HG03280 (cell line): ENCODE results near the gene EFHD1.
"Not testable (repeated sequence)": the region's sequence is repeated elsewhere in the genome, so short reads cannot be mapped to it uniquely, and the experiment has no call there.

Experiments used
- ATAC-seq: cut with Tn5 transposase; IDR thresholded peaks from one replicate; pipeline ENCODE4 v1.9.1; 2021; ENCODE audit warnings: mild to moderate bottlenecking, moderate library complexity; ENCODE audit not compliant: unreplicated experiment

EFHD1 gene

DNA sequence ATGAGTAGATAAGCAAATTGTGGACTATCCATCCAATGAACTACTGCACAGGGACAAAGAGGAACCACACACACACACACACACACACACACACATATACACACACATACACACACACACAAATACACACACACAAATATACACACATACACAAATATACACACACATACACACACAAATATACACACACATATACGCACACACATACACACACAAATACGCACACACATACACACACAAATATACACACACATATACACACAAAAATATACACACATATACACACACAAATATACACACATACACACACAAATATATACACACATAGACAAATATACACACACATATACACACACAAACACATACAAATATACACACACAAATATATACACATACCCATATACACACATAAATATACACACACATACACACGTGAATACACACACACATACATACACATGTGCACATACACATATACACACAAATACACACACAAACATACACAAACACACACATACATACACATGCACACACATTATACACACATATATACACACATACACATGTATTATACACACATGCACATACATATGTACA lies 19.8 kb upstream of the EFHD1 start:
- no peak for ATAC-seq

GRCh38 chr2:232615339-232615738 lies 18.1 kb upstream of the EFHD1 start:
- ATAC-seq: no peak

GRCh38 chr2:232621186-232621585 lies 12.2 kb upstream of the EFHD1 start:
- ATAC-seq: no peak

- ATAC-seq: no peak
Observed at GRCh38 chr2:232622563-232622962, 10.8 kb upstream of the EFHD1 start.

DNA sequence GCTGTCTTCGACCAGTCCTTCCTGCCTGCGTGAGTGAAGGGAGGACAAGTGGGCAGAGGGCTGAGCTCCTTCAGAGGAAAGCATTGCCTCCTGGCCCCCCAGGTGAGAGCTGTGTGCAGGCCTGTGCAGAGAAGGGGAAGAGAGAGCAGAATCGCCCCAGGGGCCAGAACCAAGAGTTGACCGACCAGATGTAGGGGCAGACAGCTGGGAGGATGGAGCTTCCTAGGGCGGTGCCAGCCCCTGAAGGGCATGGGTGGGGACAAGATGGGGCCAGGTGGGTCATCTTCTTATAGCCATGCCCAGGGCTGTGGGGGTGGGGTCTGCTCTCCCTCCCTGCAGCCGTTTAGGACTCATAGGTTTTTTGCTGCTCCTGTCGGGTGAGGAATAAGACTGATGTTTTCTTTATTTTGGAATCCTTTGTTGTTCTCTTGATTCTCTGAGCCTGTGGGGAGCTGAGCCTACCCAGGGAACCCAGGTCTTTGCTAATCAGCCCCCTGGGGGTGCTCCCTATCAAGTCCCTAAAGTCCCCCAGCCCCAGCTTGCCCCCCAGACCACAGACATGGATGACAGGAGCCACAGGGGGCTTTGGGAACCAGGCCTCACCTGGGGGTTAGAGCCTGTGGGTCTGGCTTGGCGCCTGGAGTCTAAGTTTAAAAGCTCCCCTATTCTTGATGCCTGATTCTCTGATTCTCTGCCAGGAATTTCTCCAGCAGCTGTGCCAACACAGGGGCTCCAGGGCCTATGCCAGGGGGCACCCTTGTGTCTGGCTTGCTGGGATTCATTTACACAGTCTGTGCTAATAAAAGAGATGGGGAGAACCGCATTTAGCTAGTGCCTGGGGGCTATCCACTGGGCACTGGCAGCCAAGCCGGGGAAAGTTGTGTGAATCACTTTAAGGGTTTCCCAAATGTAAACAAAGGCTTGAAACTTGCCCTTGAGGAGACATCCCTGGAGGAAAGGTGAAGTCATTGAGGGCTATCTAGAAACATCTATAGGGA lies 9.3 kb upstream of the EFHD1 start:
- no peak for ATAC-seq

- no peak for ATAC-seq
Observed at GRCh38 chr2:232626584-232626983, 6.8 kb upstream of the EFHD1 start.

DNA sequence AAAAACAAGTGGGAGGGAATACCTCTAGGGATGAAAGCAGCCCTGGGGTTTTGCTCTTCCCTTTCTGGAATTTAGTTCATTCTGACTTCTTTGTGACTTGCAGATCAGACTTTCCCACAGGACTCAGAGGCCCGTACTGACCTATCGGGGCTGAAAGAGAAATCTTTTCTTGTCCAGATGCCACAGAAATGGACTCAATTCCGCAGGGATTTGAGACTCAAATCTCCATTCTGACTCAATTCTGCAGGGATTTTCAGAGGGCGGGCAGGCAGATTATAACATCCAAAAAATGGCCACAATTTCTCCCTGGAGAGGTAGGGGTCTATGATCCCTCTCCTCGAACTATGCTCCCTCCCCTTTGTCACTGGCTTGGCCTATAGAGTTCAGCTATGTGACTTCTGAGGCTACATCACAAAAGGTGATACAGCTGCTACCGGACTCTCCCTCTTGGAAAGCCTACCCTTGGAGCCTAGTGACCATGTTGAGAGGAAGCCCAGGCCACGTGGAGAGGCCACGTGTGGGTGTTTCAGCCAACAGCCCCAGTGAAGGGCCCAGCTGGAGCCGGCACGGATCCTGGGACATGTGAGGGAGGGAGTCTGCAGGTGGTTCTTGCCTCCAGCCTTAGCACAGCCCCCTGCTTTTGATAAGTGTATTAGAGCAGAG lies 4.8 kb upstream of the EFHD1 start:
- ATAC-seq: no peak

GRCh38 chr2:232629129-232629475 lies 4.3 kb upstream of the EFHD1 start:
- no peak for ATAC-seq

- no peak for ATAC-seq
Observed at GRCh38 chr2:232632229-232632903, 1.0 kb upstream of the EFHD1 start.

DNA sequence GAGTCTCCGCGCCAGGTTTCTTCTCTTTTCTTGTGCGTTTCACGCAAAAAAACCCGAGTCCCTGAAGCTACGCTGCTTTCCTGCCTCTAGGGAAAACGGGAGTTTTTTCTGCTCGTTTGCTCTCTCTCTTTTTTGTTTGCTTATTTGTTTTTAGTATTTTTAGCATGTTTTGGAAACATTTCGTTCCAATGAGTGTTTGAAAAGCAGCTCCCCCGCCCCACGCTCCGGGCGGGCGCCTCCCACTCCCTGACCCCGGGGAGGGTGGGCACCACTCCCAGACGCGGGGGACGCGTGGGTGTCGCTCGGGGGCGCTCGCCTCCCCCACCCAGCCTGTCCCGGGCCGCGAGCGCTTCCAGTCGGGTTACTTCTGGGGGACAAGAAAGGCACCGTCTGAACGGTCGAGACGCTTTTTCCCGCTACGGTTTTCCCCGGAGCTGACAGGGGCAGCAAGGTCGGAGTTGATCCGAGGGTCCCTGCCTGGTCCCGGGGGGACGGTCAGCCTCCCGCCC lies 446 bp upstream of the EFHD1 start:
- ATAC-seq: no peak

- no peak for ATAC-seq
Observed at GRCh38 chr2:232634206-232635150, 1.1 kb downstream of the EFHD1 start.

- ATAC-seq: not testable (repeated sequence)
Observed at GRCh38 chr2:232635376-232635775, 2.0 kb downstream of the EFHD1 start.

- ATAC-seq: no peak
Observed at GRCh38 chr2:232635820-232636219, 2.4 kb downstream of the EFHD1 start.

DNA sequence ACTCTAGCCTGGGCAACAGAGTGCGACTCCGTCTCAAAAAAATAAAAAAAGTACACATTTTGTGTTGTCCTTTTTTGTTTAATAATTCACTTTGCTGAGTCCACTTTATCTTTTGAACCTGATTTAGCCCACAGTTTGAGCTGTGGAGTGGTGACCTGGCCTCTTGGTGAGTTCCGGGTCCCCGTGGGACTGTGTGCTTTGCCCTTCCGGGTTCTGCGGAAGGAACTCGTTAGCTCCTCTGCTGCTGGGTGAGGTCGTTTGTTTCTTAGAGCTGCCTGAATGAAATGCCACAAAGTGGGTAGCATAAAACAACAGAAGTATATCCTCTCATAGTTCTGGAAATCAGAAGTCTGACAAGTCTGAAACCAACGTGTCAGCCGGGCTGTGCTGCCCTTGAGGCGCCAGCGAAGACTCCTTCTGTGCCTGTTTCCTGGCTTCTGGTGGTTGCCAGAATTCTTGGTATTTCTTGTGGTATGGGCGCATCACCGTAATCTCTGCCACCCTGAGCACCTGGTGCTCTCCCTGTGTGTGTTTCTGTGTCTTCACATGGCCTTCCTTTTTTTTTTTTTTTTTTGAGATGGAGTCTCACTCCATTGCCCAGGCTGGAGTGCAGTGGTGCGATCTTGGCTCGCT lies 3.5 kb downstream of the EFHD1 start:
- no peak for ATAC-seq

GRCh38 chr2:232637866-232638583 lies 4.6 kb downstream of the EFHD1 start:
- no peak for ATAC-seq

GRCh38 chr2:232641153-232641848 lies 7.9 kb downstream of the EFHD1 start:
- no peak for ATAC-seq

- no peak for ATAC-seq
Observed at GRCh38 chr2:232643147-232643425, 9.7 kb downstream of the EFHD1 start.

DNA sequence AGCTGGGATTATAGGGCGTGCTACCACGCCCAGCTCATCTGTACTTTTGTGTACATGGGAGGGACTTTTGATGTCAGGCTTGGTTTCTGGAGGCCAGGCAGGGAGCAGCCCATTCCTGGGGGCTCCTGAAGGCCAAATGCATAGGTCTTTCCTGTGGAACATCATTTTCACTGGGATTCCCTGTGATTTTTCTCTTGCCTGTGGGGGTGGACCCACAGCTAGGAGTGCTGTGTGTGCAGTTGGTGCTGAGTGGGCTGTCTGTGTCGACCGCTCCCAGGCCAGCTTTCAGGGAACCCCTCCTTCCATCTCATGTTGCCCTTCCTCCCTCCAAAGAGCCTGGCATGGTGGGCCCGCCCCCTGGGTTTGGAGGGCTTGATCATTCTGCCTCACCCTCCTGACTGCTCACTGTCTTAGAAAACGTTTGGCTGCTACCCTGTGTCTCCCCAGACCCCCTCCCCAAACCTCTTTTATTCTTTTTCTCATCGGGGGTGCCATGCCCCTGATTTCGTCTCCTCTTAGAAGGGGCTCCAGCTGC lies 10.5 kb downstream of the EFHD1 start:
- ATAC-seq: no peak
